Central memory CD4-positive, alpha-beta T cell (primary cell): ENCODE measurements around the gene CNTNAP5.

Source experiments
- DNase-seq: peaks from one replicate; pipeline ENCODE4 v3.0.0; 2022

The CNTNAP5 gene

DNA sequence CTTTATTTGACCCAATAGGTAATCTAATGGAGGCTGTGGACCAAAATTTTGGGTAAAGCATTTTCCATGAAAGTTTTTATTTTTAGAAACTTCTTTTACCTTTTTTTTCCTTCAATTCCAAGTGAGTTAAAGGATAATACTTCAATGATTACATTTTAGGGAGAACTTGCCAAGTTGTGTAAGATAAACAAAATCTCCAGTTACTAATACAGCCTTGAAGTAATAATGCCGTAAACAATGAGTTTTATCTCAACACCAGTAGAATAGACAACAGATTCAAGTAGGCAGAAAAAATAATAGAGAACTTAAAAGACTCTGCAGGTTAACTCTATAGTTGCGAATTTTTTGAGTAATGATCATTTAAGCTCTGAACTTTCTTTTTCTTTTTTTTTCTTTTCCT lies 807.4 kb downstream of the CNTNAP5 start:
- no peak for DNase-seq

DNA sequence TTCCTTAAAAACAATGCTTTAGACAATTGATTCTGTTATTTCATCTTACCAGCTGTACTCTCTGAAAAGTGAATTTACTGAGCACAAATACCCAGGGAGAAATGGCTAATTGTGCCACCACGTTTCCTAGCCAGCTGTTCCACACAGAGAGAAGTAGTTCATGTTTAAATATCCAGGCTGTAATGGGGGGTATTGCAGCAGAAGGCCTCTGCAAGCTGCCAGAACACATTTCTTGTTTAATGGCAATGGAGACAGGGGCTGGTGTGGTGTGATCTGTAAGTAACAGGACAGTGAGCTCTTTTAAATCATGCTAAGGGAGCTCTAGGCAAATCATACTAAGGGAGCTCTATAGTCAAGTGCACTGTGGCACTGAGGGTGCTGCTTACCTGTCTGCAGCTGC lies 809.2 kb downstream of the CNTNAP5 start:
- DNase-seq, result no peak

DNA sequence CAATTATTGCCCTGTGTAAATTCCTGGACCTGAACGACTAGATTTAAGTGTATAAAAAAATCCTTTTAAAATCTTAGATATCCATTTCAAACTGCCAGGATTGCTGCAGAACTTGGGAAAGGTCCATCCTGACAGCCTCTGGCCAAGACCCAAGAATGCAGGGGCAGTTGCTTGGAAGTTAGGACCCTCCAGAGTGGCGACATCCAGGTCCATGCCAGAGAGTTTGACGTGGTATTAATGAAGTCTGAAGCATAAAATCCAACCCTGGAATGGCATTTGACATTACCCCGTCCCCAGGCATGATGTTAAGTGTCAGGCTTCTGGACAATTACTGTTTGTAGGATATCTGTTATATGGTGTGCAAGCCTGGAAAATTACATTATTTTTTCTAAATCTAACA lies 810.2 kb downstream of the CNTNAP5 start:
- no peak for DNase-seq

DNA sequence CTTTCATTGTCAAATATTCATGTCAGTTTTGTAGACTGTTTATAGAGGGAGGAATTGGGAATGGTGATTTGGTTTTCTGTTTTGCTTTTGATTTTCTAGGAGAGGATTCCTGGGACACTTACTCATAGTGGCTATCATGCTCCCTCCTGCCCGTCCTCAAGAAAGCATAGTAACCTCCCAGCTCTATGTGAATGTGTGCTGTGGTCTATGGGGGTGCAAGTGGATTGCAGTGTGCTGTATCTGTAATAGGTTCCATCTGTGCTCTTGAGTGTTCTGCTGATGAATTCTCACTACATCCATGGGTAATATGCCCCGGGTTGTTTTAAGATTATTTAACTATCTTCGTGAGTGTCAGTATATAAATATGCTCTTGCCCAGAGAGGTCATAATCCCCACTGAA lies 811.3 kb downstream of the CNTNAP5 start:
- no peak for DNase-seq

DNA sequence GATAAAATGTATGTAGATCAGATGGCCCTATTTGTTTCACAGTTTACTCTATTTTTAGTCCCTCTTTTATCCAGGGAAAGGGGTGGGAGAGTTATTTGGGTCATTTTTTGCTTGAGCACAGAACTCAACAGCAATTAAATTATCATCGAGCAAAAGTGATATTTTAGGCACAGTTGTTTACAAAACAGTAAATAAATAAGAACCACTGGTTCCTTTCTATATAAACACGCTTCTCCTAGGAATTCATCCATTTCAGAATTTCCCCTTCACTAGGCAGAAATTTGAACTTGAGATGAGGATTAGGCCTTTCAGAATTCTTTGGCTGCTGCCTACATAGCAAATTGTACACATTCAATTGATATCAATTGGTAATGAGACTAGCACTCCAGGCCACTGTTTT lies 812.4 kb downstream of the CNTNAP5 start:
- no peak for DNase-seq

DNA sequence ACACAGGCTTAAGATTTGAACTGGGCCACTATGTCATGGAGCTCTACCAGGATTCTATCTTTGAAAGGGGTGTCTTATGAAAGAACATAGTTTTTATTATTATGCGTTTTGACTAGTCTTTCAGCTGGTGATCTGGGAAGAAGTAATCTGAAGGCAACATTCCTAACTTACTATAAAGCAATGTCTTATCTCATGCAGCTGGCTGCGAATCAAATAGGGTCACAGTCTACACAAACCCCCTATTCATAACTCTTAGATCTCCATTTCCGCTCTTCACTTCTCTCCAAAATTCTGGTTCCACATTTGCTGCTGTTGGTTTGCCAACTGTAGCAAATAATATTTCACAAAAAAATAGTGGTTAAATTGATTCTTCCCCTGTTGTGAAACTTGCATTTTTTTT lies 813.3 kb downstream of the CNTNAP5 start:
- DNase-seq, result no peak

DNA sequence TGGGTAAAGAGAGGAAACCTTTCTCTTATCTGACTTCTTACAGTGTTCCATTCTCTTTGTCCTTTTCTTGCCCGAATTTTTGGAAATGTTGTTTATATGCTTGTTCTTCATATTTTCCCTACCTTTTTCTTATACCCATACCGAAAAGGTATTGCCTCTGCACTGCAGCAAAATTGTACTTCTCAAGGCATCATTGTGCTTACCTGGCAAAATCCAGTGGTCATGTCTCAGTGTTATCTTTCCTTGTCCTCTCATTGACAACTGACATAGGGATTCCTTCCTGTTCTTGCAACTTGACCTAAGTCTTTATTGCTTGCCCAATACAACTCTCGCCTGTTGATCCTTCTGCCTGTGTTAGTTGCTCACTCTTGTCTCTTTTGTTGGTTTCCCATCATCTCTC lies 842.2 kb downstream of the CNTNAP5 start:
- no peak for DNase-seq

DNA sequence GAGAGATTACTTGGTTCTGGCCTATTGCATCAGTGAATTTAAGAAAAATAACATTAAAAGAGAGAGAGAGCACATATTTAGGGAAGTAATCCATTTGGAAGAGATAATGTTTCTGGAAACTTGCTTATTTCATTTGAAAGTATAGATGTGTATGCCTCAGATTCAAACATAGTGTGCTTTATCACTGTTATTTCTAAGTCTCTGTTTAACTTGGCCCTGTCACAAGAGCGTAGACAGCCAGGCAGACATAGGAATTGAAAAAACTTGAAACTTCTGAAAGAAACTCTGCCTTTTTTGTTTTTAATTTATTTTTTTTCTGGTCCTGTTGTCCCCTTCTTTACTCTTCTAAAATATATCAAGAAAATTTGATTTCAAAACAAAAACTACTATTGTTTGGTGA lies 849.1 kb downstream of the CNTNAP5 start:
- no peak for DNase-seq

DNA sequence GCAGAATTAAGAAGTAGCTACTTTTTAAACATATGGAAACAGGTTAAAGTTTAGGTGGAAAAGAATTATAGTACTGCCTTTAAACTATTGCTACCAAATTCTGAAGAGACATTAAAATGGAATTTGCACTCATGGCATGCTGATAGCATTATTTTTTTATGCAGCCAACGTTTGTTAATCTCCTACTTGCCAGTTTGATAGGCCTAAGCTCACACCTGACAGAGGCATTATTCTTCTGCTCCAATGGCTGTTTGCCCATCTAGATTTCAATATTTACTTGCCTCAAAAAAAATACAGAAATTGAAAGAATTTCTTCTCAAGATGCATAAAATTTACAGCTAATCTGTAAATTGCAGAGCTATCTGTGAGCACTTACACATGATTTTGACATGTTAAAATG lies 849.6 kb downstream of the CNTNAP5 start:
- DNase-seq, result no peak

DNA sequence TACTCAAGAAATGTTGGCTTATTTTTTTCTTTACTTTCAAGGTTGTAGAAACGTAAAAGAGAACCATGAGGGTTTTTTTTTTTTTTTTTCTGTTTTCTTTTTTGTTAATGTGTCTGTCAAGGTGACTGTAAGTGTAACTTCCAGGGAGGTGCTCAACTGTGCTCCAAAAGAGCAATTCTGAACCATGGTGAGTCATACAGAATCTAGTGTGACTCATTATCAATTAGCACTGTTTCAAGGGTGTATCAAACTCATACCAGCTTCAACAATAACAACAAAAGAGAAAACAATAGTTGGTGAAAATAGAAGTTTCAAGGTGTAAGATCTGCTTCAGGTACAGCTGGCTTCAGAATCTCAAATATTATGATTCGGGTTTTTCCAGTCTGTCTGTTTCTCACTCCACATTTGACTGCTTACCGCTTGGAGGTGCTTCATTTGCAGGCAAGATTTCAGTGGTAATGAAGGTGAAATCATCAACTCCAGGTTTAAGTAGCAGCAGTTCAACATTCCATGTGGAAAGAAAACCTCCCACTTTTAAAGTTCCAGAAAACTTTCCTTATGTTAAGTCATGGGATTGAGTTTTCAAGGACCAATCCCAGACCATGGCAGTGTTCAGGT lies 850.6 kb downstream of the CNTNAP5 start:
- DNase-seq, result no peak

DNA sequence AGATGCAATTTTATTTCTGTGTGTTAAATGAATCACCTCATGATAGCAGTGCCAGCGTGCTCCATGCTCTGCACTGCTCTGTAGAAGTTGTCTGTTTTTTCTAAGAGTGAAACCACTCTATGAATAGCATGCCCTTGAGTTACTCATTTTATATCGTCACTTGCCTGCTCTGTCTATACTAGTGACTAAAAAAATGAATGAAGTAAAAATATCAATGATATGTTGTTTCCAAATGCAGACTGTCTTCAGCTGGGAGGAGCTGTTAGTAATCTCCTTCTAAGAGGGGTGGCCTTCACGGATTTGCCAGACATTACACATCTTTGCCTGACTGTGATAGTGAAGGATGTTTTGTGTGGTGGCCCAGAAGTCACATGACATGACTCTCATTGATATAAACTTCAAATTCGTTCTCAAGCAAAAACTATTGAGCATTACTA lies 852.1 kb downstream of the CNTNAP5 start:
- no peak for DNase-seq

DNA sequence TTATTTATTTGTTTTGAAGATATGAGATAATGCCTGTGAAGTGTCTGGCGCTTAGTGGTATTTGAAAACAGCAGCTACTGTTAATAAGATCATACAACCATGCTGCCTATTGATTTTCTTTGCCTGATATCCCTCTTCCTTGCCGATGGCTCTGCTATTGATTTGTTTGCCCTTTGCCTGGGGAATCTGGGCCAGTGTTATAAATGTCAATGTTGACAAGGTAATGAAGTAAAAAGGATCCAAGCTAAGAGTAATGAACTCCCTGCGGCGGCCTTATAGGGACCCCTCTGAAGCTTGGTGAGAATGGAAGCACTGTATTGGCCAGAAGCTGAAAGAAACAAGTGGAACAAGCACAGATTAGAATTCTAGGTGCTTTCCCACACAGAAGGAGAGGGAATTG lies 854.6 kb downstream of the CNTNAP5 start:
- DNase-seq, result no peak

DNA sequence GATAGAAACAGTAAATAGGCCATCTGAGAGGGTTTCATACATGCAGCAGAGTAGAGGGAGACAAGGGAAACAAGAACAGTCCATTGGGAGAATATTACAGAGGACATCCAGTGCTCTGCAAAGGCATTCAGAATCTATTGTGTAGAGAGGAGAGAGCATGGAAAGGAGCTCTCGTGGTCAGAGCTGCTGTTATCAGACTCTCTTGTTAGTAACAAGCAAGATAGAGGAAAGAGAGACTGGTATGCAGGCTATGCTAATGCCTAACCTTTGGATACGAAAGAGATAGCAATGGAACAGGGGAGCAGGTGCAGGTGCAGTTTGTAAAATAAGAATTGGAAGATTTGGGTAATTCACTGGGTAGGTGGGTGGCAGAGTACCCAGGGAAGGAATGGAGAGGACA lies 855.9 kb downstream of the CNTNAP5 start:
- DNase-seq, result no peak

DNA sequence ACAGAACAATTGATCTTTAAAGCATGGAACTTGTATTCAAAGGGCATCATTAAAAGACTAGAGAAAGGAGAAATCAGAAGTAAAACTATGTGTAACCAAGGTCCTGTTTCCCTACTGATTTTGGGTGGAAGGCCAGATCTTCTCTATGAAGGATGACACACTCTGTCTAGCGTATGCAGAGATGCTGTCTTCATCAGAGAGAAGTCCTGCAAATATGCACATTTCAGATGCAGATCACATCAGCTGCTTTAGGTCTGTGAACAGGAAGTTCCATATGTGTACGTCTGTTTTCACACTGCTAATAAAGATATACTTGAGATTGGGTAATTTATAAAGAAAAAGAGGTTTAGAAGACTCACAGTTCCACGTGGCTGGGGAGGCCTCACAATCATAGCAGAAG lies 857.3 kb downstream of the CNTNAP5 start:
- DNase-seq, result no peak

DNA sequence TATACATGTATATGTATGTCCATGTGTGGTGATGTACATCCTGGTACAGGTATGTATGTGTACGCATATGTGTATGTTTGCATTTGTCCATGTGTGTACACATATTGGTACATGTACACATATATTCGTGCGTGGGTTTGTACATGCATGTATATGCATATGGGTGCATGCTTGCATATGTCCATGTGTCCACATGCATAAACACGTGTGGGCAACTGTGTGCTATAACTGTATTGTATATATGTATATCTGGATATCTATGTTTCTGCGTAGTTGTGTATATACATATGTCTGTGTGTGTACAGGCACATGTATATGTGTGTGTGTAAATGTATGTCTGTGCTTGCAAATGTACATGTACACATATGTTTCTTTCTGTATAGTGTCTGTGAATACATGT lies 858.5 kb downstream of the CNTNAP5 start:
- DNase-seq, result no peak

DNA sequence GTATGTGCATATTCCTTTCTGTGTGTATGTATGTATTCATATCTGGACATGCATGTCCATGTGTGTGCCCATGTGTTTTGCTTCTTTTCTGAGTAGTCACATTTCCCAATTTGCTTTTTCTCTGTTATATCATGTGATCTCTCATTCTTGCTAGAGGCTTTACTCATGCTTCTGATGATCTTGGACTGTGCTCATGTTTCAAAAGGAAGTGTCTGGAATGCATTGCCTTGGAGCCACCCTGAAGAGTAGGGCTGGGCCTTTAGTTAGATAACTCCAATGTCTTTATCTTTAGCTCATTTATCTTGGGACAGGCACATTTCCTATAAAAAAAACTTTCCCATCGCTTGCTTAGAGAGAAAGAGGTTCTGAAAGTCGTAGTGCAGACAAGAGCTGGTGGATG lies 859.2 kb downstream of the CNTNAP5 start:
- DNase-seq, result no peak

DNA sequence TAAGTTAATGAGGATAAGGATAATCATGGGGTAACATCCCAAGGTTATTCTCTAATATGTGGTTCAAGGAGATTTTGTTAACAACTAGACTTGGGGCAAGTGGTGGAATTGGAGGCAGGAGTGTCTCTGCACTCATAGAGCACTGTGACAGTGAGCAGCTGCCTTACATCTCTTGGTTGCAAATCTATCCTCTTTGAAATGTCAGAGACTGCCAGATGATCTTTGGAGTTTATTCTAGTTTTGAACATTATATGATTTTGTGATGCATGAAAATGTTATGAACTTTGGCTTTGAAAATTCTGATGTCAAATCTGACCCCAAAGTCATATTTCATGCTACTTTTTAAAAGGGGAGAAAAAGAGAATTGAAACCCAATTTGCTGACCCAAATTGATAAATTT lies 861.1 kb downstream of the CNTNAP5 start:
- DNase-seq, result no peak

DNA sequence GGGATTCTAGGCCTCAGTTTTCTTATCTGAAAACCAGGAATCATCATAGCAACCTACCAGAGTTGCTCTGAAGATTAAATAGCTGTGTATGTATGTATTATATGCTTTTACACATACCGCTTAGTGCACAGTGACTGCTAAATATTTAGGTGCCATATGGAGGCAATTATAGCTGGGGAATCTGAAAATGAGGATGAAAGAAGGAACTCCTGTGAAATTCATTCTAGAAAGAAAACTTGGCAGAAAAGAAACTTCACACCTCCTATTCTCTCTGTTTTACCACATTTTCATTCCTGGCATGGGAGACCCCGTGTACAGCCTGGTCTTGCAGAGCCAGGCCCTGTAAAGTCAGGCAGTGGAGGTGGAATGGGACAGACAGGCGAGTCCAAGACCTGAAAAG lies 862.4 kb downstream of the CNTNAP5 start:
- no peak for DNase-seq

DNA sequence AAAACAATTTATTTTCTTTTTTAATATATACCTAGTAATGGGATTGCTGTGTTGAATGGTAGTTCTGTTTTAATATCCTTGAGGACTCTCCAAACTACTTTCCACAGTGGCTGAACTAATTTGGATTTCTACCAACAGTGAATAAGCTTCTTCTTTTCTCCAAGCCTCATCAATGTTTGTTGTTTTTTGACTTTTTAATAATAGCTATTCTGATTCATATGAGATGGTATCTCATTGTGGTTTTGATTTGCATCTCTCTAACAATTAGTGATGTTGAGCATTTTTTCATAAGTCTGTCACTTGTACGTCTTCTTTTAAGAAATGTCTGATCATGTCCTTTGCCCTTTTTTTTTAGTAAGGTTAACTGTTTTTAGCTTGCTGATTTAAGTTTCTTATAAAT lies 863.3 kb downstream of the CNTNAP5 start:
- no peak for DNase-seq

DNA sequence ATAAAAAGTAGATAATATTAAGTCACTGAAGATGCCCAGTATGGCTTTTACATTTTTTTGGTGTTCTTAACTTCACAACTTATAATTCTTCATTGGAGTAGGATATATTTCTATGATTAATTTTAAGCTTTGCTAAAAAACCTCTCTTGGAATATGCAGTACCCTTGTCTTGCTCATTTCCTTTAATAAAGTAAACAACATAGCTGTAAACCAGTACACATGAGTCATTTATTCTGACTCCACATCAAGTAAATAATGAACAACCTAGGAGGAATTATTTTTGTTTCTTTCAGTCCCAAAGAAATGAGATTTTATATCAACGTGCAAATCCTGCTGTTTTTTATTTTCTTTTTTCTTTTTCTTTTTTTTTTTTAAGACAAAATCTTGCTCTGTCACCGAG lies 869.1 kb downstream of the CNTNAP5 start:
- no peak for DNase-seq

DNA sequence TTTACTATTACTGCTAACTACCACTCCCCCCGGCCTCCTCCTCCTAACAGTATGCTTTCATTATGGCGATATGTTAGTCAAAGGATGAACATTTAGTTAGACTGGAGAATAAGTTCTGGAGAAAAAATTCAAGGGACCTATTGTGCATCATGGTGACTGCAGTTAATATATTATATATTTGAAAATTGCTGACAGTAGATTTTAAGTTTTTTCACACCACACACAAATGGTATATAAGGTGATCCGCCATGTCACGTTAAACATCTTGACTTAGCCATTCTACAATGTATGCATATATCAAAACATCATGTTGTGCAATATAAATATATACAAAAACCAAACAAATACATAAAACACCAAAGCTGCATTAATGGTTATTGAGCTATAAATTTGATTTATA lies 873.7 kb downstream of the CNTNAP5 start:
- no peak for DNase-seq

DNA sequence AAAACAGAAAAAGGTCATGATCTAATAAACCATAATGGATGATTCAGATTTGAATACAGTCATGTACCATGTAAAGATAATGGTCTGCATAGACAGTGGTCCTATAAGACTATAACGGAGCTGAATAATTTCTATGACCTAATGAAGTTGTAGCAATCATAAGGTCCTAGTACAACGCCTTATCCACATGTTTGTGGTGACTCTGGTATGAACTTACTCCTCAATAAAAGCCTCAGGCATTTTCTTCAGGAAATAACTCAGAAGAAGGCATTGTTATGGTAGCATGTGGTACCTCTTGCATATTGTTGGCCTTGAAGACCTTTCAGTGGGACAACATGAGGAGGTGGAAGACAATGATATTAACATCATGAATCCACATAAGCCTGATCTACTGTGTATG lies 883.3 kb downstream of the CNTNAP5 start:
- no peak for DNase-seq

DNA sequence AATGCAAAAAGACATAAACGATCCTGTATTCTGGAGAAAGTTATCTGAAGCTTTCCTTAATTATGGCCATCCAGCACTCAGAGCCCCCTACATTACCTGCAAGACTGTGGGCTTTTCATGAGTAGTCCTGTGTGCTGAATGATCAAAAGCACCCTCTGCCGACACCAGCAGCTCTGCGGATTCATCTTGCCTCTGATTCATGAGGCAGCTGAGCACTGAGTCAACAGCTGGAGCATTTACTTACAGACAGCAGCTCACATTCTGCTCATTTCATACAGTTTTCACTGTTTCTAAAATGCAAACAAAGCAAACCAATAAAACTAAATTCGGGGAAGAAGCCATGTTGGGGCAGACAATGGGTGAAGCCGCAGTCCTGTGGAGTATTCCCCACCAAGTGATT lies 886.5 kb downstream of the CNTNAP5 start:
- DNase-seq, result no peak

DNA sequence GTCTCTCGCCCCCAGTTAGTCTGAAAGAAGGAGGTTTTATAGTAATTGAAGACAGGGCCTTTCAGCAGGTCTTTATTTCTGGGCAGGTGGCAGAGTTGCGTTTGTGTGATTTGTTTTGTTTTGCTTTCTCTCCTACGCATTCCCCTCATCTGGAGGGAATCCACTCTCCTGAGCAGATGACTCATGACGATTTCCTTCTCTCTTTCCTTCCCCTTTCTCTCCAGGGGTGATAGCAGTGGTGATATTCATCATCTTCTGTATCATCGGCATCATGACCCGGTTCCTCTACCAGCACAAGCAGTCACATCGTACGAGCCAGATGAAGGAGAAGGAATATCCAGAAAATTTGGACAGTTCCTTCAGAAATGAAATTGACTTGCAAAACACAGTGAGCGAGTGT lies 888.8 kb downstream of the CNTNAP5 start:
- DNase-seq, result no peak

DNA sequence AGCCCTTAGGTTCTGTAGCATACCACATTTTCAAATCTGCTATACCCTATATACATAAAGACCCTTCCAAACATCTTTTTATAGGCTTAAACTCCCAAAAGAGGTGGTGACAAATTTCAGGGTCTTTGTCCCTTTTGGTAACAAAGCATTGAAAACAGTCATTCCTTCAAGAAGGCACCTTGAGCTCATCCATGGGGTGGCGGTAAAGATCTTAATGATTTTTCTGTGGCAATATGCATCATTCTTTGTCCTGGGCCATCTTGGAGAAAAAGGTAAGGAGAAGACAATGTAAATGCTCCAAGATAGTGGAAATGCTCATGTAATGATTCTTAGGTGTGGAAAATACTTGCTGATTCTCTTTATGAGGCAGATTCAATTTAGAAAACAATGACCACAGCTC lies 890.5 kb downstream of the CNTNAP5 start:
- no peak for DNase-seq

DNA sequence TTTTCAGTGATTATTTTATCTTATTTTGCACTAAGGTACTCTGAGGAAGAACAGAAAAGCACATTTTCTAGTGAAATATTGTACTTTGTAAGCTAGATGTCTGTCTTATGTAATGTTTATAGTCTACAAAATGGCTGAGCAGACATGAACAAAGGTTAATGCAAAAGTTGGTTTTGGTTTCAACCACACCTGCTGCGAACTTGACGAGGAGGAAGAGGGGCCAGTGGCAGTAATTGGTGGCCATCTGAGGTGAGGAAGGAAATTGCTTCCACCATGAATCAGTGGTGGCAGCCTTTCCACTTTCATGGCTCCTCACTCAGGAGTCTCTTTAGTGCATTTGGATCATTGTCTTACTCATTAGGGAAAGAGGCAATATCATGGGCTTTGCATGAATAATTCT lies 894.2 kb downstream of the CNTNAP5 start:
- DNase-seq, result no peak
